HL-60 (cell line): ENCODE data around the gene TLL2.

ENCODE experiments used
- DNase-seq, 2 experiments: peaks; one replicate each; pipeline ENCODE4 v3.0.0-alpha.2; 2010 to 2020; ENCODE audit warnings: low read depth in 1 of 2, low spot score in 1 of 2
- H3K27ac ChIP-seq: fragments of 250-450 bp; sonication (Bioruptor Pico); replicated peaks from 2 replicates; pipeline ENCODE4 v1.5.1; 2020; ENCODE audit warnings: mild to moderate bottlenecking, moderate library complexity
- H3K27me3 ChIP-seq: fragments of 250-450 bp; sonication (Bioruptor Pico); 2 replicates; pipeline ENCODE4 v1.5.1; 2021; ENCODE audit warnings: mild to moderate bottlenecking, moderate library complexity; ENCODE audit not compliant: insufficient read depth, poor library complexity, severe bottlenecking
- H3K4me3 ChIP-seq: replicated peaks from 2 replicates; pipeline ENCODE4 v1.5.1; 2011; ENCODE audit warnings: mild to moderate bottlenecking, control low read depth, low read length; ENCODE audit not compliant: insufficient read depth
- GABPA ChIP-seq: IDR thresholded peaks from 2 replicates; pipeline ENCODE4 v1.6.1; 2012; ENCODE audit warnings: low read depth
- POLR2AphosphoS5 ChIP-seq: IDR thresholded peaks from 2 replicates; pipeline ENCODE4 v1.6.1; 2012; ENCODE audit warnings: low read depth
- SPI1 ChIP-seq: IDR thresholded peaks from 2 replicates; pipeline ENCODE4 v1.6.1; 2012; ENCODE audit warnings: low read depth, mild to moderate bottlenecking, borderline replicate concordance
- TF ChIP-seq, protein P1 (sequence below): IDR thresholded peaks from 2 replicates; pipeline ENCODE4 v1.6.1; 2012; ENCODE audit warnings: low read depth; ENCODE audit not compliant: insufficient replicate concordance
- TF ChIP-seq, protein P2 (sequence below): IDR thresholded peaks from one replicate; pipeline ENCODE4 v1.5.1; 2011; ENCODE audit warnings: low read length, control low read depth, inconsistent platforms; ENCODE audit not compliant: insufficient read depth

The TLL2 gene

DNA sequence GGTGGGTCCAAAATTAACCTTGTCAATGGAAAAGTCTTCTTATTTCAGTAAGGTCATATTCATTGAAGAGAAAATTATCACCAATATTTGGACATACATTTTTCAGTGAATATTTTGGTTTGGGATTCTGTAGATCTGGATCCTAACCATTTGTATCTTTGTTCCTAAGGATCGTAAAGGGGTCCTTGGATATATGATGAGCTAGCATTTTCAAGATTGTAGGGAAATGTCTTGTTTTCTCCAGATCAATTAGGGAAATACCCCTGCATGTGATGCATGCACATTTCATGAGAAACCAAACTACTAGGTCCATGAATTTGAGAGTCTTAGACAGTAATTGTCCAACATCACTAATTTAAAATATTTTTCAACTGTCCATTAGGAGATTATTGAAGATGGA, 191.5 kb downstream of the TLL2 start:
- TF ChIP-seq, protein P1, sequence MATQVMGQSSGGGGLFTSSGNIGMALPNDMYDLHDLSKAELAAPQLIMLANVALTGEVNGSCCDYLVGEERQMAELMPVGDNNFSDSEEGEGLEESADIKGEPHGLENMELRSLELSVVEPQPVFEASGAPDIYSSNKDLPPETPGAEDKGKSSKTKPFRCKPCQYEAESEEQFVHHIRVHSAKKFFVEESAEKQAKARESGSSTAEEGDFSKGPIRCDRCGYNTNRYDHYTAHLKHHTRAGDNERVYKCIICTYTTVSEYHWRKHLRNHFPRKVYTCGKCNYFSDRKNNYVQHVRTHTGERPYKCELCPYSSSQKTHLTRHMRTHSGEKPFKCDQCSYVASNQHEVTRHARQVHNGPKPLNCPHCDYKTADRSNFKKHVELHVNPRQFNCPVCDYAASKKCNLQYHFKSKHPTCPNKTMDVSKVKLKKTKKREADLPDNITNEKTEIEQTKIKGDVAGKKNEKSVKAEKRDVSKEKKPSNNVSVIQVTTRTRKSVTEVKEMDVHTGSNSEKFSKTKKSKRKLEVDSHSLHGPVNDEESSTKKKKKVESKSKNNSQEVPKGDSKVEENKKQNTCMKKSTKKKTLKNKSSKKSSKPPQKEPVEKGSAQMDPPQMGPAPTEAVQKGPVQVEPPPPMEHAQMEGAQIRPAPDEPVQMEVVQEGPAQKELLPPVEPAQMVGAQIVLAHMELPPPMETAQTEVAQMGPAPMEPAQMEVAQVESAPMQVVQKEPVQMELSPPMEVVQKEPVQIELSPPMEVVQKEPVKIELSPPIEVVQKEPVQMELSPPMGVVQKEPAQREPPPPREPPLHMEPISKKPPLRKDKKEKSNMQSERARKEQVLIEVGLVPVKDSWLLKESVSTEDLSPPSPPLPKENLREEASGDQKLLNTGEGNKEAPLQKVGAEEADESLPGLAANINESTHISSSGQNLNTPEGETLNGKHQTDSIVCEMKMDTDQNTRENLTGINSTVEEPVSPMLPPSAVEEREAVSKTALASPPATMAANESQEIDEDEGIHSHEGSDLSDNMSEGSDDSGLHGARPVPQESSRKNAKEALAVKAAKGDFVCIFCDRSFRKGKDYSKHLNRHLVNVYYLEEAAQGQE: no peak
- no peak for TF ChIP-seq SPI1
- TF ChIP-seq GABPA: no peak
- no peak for TF ChIP-seq POLR2AphosphoS5
- TF ChIP-seq, protein P2, sequence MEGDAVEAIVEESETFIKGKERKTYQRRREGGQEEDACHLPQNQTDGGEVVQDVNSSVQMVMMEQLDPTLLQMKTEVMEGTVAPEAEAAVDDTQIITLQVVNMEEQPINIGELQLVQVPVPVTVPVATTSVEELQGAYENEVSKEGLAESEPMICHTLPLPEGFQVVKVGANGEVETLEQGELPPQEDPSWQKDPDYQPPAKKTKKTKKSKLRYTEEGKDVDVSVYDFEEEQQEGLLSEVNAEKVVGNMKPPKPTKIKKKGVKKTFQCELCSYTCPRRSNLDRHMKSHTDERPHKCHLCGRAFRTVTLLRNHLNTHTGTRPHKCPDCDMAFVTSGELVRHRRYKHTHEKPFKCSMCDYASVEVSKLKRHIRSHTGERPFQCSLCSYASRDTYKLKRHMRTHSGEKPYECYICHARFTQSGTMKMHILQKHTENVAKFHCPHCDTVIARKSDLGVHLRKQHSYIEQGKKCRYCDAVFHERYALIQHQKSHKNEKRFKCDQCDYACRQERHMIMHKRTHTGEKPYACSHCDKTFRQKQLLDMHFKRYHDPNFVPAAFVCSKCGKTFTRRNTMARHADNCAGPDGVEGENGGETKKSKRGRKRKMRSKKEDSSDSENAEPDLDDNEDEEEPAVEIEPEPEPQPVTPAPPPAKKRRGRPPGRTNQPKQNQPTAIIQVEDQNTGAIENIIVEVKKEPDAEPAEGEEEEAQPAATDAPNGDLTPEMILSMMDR: no peak
- no peak for DNase-seq
- Histone ChIP-seq H3K4me3 (no peak overlapping the region), H3K27ac (no peak overlapping the region), H3K27me3 (no peaks in the 10 kb centered on the region)

DNA sequence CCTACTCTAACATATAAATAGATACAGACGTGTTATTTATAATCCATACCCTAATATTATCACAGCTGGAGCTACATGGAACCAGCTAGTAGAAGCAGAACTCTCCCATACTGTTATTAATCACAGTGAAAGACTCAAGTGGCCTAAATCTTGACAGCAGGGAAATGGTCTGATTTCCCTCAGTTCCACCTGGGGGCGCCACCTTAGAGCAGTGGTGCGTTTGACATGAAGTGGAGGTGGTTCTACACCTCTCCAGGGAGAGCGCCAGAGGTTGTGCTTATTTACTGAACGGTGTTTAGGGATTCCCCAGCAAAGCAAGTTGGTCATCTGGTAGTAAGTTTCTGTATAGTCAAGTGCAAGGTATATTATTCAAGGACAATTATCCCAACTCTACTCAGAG, 191.9 kb downstream of the TLL2 start:
- H3K4me3 ChIP-seq: no peak overlapping the region
- H3K27me3 ChIP-seq: no peaks in the 10 kb centered on the region
- no peak for DNase-seq
- H3K27ac ChIP-seq: no peak overlapping the region
- TF ChIP-seq POLR2AphosphoS5 (no peak), SPI1 (no peak), GABPA (no peak)
- TF ChIP-seq, protein P2: no peak
- TF ChIP-seq, protein P1: no peak

DNA sequence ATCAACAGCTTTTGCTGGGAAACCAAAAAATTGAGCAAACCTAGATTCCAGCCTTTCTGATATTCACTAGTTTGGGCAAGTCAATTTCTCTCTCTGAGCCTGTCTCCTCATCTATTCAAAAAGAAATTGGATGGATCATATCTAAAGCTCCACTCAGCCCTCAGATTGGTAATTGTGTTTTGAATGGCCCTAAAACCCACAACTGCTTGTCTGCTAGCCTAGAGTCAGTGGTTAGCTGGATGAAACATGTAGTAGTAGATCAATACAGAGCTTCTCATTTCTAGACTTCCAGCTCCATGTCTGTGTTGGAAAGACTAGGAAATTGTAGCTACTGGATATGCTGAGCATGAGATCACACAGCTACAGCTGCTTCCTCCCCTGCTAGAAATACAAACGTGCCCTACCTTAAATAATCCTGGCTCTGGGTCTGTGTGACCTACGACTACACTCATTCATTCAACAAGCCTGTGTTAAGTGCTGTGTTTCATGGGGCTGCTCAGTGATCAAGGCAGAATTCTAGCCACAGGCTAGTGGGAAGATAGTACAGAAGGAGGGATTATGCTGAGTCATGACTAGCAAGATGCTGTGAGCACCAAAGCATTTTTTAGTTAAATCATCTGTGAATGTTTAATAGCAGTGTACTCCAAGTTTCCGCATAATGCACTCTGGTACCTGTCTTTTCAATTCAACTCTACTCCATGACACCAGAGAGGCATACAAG, 193.8 kb downstream of the TLL2 start:
- DNase-seq: no peak
- Histone ChIP-seq H3K27ac (no peak overlapping the region), H3K4me3 (no peak overlapping the region), H3K27me3 (no peaks in the 10 kb centered on the region)
- TF ChIP-seq POLR2AphosphoS5 (no peak), GABPA (no peak), SPI1 (no peak)
- TF ChIP-seq, protein P1: no peak
- TF ChIP-seq, protein P2: no peak
